Stomach smooth muscle (tissue), 2 donors: Measurements from ENCODE around the gene YPEL1.
"Not testable (repeated sequence)": the region's sequence is repeated elsewhere in the genome, so short reads cannot be mapped to it uniquely, and the experiment has no call there.

Source experiments
- H3K27ac ChIP-seq: one replicate; pipeline ENCODE4 v1.7.0; 2013; ENCODE audit warnings: mild to moderate bottlenecking, low read length, inconsistent platforms
- H3K27me3 ChIP-seq, 2 donors: one replicate each; pipeline ENCODE4 v1.7.0; 2013; ENCODE audit warnings: low read length in 2 of 2; ENCODE audit not compliant: insufficient read depth in 2 of 2, control insufficient read depth in 1 of 2
- H3K36me3 ChIP-seq, 2 donors: one replicate each; pipeline ENCODE4 v1.7.0; 2013; ENCODE audit warnings: low read length in 2 of 2; ENCODE audit not compliant: control insufficient read depth in 2 of 2, insufficient read depth in 2 of 2
- H3K4me1 ChIP-seq: one replicate; pipeline ENCODE4 v1.7.0; 2013; ENCODE audit warnings: low read length; ENCODE audit not compliant: control insufficient read depth, insufficient read depth
- H3K4me3 ChIP-seq, 2 donors: one replicate each; pipeline ENCODE4 v1.7.0; 2013; ENCODE audit warnings: low read length in 2 of 2
- H3K9ac ChIP-seq, 2 donors: one replicate each; pipeline ENCODE4 v1.7.0; 2013; ENCODE audit warnings: low read length in 2 of 2, mild to moderate bottlenecking in 1 of 2
- H3K9me3 ChIP-seq, 2 donors: one replicate each; pipeline ENCODE4 v1.7.0; 2013; ENCODE audit warnings: low read length in 2 of 2; ENCODE audit not compliant: control insufficient read depth in 2 of 2
- donor health status: healthy.
- donor health status: Pancreatic carcinoma.

YPEL1 gene

DNA sequence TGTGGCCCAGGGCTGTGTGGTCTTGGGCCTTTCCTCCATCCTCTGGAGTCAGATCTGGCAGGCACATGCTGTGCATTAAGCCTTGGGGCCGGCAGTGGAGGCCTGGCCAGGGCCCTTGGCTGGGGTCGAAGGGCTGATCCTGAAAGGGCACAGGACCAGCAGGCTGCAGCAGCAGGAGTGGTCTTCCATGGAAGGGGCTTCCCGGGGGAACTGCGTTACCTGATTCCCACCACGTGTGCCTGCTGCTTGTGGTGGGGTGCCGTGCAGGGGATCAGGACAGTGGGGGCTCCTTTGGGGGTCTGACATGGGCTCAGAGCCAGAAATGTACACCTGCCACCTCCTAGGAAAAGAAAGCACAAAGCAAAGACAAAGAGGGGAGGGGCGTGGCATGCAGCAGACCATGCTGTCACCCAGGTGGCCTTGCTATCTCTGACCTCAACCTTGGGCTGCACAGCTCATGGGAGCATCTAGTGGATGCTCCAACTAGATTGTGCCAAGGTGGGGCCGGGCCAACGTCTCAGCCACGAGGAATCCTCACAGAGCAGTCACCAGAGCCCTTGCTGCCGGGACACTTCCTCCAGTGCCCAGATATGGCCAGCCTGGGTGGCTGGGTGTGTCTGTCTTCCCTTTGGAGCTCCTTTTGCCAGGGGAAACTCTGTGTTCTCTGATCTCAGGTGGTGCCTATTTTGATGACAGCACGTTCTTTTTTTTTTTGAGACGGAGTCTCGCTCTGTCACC lies 17.9 kb upstream of the YPEL1 start:
- Histone ChIP-seq H3K9ac (no peak overlapping the region), H3K4me3 (no peak overlapping the region), H3K4me1 (peaks cover 15% of the 10 kb centered on the region), H3K9me3 (no peaks in the 10 kb centered on the region), H3K27me3 (no peaks in the 10 kb centered on the region), H3K27ac (no peak overlapping the region), H3K36me3 (peaks cover 0 to 9% of the 10 kb centered on the region in 2 donors)

DNA sequence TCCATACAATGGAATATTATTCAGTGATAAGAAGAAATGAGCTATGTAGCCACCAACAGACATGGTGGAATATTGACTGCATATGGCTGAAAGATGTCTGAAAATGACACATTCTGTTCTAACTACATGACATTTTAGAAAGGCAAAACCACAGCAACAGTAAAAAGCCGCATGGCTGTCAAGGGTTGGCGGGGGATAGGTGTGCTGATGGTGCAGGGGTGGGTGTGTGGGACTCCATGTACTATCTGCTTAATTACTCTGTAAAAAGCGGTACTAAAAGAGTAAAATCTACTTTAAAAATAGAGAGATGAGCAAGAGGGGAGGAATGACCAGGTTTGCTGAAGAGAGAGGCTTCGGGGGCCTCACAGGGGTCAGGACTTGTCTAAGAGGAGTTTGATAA lies 16.7 kb upstream of the YPEL1 start:
- H3K27ac ChIP-seq = no peak overlapping the region

GRCh38 chr22:21745948-21746347 lies 10.4 kb upstream of the YPEL1 start:
- H3K27ac ChIP-seq = no peak overlapping the region
- no peak overlapping the region for H3K4me3 ChIP-seq
- H3K9ac ChIP-seq = no peak overlapping the region
- no peaks in the 10 kb centered on the region for H3K27me3 ChIP-seq
- H3K9me3 ChIP-seq = no peaks in the 10 kb centered on the region
- no peaks in the 10 kb centered on the region for H3K36me3 ChIP-seq
- H3K4me1 ChIP-seq = no peaks in the 10 kb centered on the region

More for the DNA sequence above, 16.7 kb upstream of the YPEL1 start:
- Histone ChIP-seq H3K36me3 (peaks cover 0 to 5% of the 10 kb centered on the region in 2 donors), H3K4me3 (no peak overlapping the region), H3K9ac (no peak overlapping the region), H3K9me3 (no peaks in the 10 kb centered on the region), H3K4me1 (peaks cover 12% of the 10 kb centered on the region), H3K27me3 (no peaks in the 10 kb centered on the region)

GRCh38 chr22:21744917-21745316 lies 9.3 kb upstream of the YPEL1 start:
- H3K9ac ChIP-seq, H3K36me3 ChIP-seq, H3K27me3 ChIP-seq, H3K9me3 ChIP-seq, H3K4me3 ChIP-seq, H3K4me1 ChIP-seq, H3K27ac ChIP-seq: not testable (repeated sequence)

GRCh38 chr22:21741790-21742189 lies 6.2 kb upstream of the YPEL1 start:
- no peaks in the 10 kb centered on the region for H3K36me3 ChIP-seq
- no peaks in the 10 kb centered on the region for H3K4me1 ChIP-seq
- no peaks in the 10 kb centered on the region for H3K27me3 ChIP-seq
- no peak overlapping the region for H3K4me3 ChIP-seq
- no peak overlapping the region for H3K9ac ChIP-seq
- no peaks in the 10 kb centered on the region for H3K9me3 ChIP-seq
- H3K27ac ChIP-seq = no peak overlapping the region

- H3K27me3 ChIP-seq = no peaks in the 10 kb centered on the region
- H3K36me3 ChIP-seq = no peaks in the 10 kb centered on the region
- no peak overlapping the region for H3K9ac ChIP-seq
- H3K9me3 ChIP-seq = no peaks in the 10 kb centered on the region
- no peak overlapping the region for H3K27ac ChIP-seq
- no peak overlapping the region for H3K4me3 ChIP-seq
- H3K4me1 ChIP-seq = no peaks in the 10 kb centered on the region
Observed at GRCh38 chr22:21741059-21741458, 5.5 kb upstream of the YPEL1 start.

DNA sequence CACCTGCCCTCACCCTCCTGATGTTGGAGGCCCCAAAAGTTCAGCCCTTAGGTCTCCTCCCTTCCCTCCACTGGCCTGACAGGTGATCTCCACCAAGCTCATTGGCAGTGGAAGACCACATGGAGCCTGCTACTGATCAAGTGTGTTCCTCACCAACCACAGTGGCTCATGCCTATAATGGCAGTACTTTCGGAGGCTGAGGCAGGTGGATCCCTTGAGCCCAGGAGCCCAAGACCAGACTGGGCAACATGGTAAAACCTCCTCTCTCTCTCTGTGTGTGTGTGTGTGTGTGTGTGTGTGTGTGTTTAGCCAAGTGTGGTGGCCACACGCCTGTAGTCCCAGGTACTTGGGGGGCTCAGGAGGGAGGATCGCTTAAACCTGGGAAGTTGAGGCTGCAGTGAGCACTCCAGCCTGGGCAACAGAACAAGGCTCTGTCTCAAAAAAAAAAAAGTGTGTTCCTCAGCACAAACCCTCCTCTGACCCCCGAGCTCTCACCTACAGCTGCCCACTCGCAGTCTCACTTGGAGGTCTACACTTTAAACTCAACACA lies 4.3 kb upstream of the YPEL1 start:
- H3K27ac ChIP-seq = no peak overlapping the region
- no peaks in the 10 kb centered on the region for H3K27me3 ChIP-seq
- no peaks in the 10 kb centered on the region for H3K9me3 ChIP-seq
- H3K36me3 ChIP-seq = no peaks in the 10 kb centered on the region
- peaks cover 1% of the 10 kb centered on the region for H3K4me1 ChIP-seq
- H3K9ac ChIP-seq = no peak overlapping the region
- no peak overlapping the region for H3K4me3 ChIP-seq

DNA sequence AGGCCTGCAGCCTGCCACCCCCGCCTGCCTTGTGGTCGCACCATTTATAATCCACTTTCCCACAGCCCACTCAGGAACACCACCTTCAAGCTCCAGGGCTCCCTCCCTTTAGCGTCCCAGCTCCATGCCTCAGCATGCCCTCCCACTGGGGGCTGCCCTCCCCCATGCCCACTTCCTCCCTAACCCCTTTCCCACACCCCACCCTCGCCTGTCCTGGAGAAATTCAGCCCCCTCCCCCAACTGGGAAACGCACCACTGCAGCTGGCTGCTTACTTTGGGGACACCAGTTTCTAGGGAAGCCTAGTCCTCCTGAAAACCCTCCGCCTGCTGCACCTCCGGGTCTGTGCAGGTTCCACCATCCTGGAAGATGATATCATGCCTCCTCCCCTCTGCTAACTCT lies 3.4 kb upstream of the YPEL1 start:
- Histone ChIP-seq H3K9me3 (no peaks in the 10 kb centered on the region), H3K4me1 (peaks cover 11% of the 10 kb centered on the region), H3K4me3 (no peak overlapping the region), H3K9ac (no peak overlapping the region), H3K36me3 (no peaks in the 10 kb centered on the region), H3K27me3 (no peaks in the 10 kb centered on the region), H3K27ac (no peak overlapping the region)

- no peak overlapping the region for H3K4me3 ChIP-seq
- H3K27ac ChIP-seq = no peak overlapping the region
- no peak overlapping the region for H3K9ac ChIP-seq
- peaks cover 11% of the 10 kb centered on the region for H3K4me1 ChIP-seq
- H3K27me3 ChIP-seq = no peaks in the 10 kb centered on the region
- no peaks in the 10 kb centered on the region for H3K36me3 ChIP-seq
- no peaks in the 10 kb centered on the region for H3K9me3 ChIP-seq
Observed at GRCh38 chr22:21738081-21738480, 2.5 kb upstream of the YPEL1 start.

- no peaks in the 10 kb centered on the region for H3K27me3 ChIP-seq
- H3K4me1 ChIP-seq = peaks cover 11% of the 10 kb centered on the region
- H3K36me3 ChIP-seq = no peaks in the 10 kb centered on the region
- no peak overlapping the region for H3K9ac ChIP-seq
- H3K27ac ChIP-seq = no peak overlapping the region
- H3K9me3 ChIP-seq = no peaks in the 10 kb centered on the region
- H3K4me3 ChIP-seq = no peak overlapping the region
Observed at GRCh38 chr22:21736948-21737347, 1.4 kb upstream of the YPEL1 start.

GRCh38 chr22:21736084-21736642 lies 569 bp upstream of the YPEL1 start:
- Histone ChIP-seq H3K36me3 (no peaks in the 10 kb centered on the region), H3K4me1 (peaks cover 11% of the 10 kb centered on the region), H3K27me3 (no peaks in the 10 kb centered on the region), H3K27ac (no peak overlapping the region), H3K9me3 (no peaks in the 10 kb centered on the region), H3K9ac (no peak overlapping the region), H3K4me3 (peak overlapping the region; percentile 60 to 81)
